Stimulated activated CD8-positive, alpha-beta memory T cell treated with anti-CD3 and anti-CD28 coated beads, Interleukin-15, amount 100 ng/mL, for 1 hour (primary cell): ENCODE measurements around the gene EVA1C.
"Not testable (repeated sequence)": the region's sequence is repeated elsewhere in the genome, so short reads cannot be mapped to it uniquely, and the experiment has no call there.

Experiments
- DNase-seq: peaks from one replicate; pipeline ENCODE4 v3.0.0-alpha.2; 2020; ENCODE audit warnings: low read depth

EVA1C gene

DNA sequence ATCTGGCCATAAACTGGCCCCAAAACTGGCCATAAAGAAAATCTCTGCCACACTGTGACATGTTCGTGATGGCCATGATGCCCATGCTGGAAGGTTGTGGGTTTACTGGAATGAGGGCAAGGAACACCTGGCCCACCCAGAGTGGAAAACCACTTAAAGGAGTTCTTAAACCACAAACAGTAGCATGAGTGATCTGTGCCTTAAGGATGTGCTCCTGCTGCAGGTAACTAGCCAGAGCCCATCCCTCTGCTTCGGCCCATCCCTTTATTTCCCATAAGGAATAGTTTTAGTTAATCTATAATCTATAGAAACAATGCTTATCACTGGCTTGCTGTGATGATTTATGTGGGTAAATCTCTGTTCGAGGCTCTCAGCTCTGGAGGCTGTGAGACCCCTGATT, 50.1 kb downstream of the EVA1C start:
- not testable (repeated sequence) for DNase-seq

- DNase-seq: no peak
These were observed 50.9 kb downstream of the EVA1C start for GRCh38 chr21:32463367-32463766.

GRCh38 chr21:32463889-32464300, 51.4 kb downstream of the EVA1C start:
- DNase-seq: no peak

DNA sequence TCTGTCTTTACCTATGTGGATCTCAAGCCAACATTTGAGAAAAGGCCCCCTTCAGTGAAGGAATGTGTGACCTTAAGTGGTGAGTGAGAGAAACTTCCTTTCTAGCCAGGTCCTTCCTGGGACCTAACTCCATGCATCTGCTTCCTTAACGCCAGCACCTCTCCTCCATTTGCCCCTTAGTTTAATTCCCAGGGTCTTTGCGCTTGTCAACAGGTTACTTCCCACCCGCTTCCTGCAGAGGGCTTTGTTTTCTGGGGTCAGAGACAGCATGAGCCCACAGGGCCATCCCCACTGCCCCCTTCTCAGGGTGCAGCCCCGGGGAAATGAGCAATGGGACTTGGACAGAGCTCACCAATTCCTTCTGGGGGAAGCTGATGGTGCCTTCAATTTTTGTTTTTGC, 54.8 kb downstream of the EVA1C start:
- no peak for DNase-seq

DNA sequence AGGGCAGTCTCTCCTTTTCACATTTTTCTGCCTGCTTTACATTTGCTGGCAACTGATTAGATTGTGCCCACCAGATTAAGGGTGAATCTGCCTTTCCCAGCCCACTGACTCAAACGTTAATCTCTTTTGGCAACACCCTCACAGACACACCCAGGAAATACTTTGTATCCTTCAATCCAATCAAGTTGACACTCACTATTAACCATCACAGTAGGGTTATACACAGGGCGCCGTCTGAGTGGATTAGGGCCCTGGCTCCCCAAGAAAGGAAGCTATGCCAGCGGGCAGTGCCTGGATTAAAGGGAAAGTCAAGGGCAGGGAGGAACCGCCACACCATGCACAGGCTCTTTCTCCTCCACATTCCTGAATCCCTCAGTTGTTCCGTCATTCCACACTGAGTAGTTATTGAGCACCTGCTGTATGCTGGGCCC, 56.2 kb downstream of the EVA1C start:
- DNase-seq: no peak

DNA sequence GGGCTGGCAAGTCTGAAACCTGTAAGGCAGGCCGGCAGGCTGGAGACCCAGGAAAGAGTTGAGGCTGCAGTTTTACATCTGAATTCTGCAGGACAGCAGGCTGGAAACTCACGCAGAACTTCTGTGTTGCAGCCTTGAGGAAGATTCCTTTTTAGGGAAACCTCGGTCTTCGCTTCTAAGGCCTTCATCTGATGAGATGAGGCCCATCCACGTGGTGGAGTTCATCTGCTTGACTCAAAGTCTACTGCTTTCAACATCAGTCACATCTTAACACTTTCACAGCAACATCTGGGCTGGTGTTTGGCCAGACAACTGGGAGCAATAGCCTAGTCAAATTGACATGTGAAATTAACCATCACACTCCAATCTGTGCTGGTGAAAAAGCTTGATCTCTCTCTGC, 57.1 kb downstream of the EVA1C start:
- no peak for DNase-seq

- DNase-seq: no peak
These were observed 57.7 kb downstream of the EVA1C start for GRCh38 chr21:32470206-32470605.

GRCh38 chr21:32472890-32473765, 60.6 kb downstream of the EVA1C start:
- no peak for DNase-seq

GRCh38 chr21:32474179-32475059, 61.9 kb downstream of the EVA1C start:
- no peak for DNase-seq

DNA sequence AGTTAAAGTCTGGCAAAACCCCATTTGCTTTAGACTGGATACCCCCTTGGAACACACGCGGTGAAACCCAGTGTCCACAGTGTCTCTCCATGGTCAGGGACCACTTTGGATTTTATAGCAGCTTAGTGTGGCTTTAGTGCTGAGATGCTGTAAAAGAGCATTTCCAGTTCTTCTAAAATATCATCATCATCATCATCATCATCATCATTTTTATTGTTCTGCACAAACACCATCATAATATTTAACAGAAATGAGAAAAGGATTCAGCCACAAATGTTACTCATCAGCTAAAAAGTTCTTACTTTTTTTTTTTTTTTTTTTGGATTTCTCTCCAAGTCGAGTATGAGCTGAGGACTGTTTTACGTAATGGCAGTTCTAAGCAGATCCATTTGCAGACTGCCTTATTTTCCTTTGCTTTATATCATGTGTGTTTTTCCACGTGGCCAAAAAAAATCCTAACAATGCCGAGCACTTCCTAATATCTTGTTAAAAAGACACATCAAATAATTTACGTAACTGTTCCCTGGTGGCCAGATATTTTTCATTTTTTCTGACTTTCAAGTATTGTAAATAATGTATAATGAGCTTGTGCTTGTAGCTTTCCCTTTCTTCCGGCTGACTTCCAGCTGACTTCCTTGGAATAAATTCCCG, 62.8 kb downstream of the EVA1C start:
- DNase-seq: no peak

GRCh38 chr21:32476661-32477423, 64.3 kb downstream of the EVA1C start:
- DNase-seq: no peak

GRCh38 chr21:32477424-32477745, 64.9 kb downstream of the EVA1C start:
- no peak for DNase-seq

DNA sequence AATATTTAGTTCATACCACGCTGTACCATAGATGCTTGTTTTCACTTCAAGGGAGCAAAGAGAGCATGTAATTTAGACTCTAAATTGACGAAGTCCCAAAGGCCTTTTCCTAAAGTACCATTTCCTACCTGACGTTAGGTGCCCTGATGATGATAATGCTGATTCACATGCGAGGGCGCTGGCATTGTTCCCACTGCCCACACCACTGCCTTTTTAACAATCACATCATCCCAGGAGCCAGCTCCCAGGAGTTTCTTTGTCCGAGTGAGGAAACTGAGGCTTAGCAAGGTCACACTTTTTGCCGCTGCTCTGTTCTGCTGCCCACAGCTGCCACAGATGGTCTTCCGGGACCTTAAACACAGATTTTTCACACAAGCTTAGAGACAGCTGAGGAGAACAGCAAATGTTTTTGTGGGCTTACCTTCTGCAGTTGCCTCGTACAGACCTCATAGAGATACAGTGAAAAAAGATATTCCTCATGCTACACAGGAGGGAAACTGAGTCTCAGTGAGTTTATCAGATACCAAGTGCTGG, 69.4 kb downstream of the EVA1C start:
- no peak for DNase-seq

- no peak for DNase-seq
These were observed 70.2 kb downstream of the EVA1C start for GRCh38 chr21:32482565-32483292.

GRCh38 chr21:32483293-32483595, 70.7 kb downstream of the EVA1C start:
- no peak for DNase-seq

DNA sequence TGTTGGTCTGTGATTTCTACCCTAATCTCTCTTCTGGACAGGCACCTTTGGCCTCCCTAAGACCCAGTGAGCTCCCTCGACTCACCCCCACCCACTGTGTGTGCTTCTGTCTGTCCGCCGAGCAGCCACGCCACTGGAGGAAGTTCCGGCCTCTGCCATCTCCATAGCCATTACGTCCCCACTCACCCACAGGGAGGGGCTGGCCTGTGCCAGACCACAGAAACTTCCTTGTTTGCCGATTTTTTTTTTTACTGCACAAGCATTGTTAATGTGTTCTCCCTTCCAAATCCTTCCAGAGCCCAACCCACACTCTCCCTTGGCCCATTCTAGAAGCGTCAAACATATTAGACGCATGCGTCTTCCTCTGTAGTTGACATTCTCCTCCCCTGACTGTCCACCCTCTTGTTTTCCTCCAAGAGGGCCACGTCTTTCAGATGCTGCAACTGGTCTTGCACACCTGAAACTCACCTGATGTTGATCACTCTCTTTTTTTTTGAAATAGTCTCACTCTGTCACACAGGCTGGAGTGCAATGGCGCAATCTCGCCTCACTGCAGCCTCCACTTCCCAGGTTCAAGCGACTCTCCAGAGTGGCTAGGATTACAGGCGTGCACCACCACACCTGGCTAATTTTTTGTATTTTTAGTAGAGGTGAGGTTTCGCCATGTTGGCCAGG, 72.3 kb downstream of the EVA1C start:
- DNase-seq: no peak

GRCh38 chr21:32492376-32492775, 79.9 kb downstream of the EVA1C start:
- no peak for DNase-seq

DNA sequence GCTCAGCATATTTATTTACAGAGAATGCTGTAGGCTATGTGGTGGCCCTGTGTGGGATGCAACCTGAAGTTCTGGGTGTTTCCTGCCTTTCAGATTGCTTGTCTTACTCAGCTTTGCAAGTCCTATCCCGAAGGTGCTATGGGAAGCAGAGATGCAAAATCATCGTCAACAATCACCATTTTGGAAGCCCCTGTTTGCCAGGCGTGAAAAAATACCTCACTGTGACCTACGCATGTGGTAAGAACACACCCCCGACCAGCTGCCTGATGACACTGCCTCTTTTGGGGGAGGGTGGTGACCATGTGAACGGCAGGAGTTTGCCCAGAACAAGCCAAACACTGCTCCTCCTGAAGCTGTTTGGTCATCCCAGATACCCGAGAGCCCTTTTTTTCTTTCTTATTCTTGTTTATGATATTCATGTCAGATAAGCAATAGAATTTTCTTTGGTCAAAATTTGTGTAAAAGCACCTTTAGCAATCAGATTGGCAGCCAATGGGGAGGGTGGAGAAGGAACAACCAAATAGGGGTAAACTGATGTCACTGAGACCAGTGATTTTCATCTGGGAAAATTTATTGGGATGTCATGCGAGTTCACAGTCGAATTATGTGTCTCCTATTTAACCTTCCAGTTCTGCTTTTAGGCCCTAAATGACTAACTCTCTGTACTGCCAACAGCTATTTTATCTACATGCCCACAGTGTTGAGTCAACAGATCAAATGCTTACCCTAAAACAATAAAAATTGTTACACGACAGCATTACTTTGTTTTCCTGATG, 82.6 kb downstream of the EVA1C start:
- no peak for DNase-seq

- DNase-seq: no peak
These were observed 84.1 kb downstream of the EVA1C start for GRCh38 chr21:32496568-32496967.
